Esophagus mucosa (tissue), 1 donor: ENCODE measurements around the gene LGALS8. TPM values are rescaled to one million over a fixed set of nuclear protein-coding genes. Genes with fewer than 3 reads are reported as not detected.

Experiments
- ATAC-seq: fragments of 200-7000 bp; cut with Tn5 transposase; one replicate; pipeline ENCODE4 v1.9.1; 2020
- total RNA-seq: library from RNA; stranded (reverse); gene quantifications from one replicate; pipeline ENCODE4 v1.2.4, GENCODE V29; 2023
- donor health status: DM: yes; HTN: yes; CAD: no.

Gene LGALS8
- total RNA-seq, 1 donor from 2014 or later = 30.1 TPM

- ATAC-seq = no peak
Measured at GRCh38 chr1:236509647-236510401, 14.0 kb upstream of the LGALS8 start.

GRCh38 chr1:236511735-236512418, 11.9 kb upstream of the LGALS8 start:
- ATAC-seq = no peak

- ATAC-seq = no peak
Measured at GRCh38 chr1:236514703-236515442, 8.9 kb upstream of the LGALS8 start.

GRCh38 chr1:236515443-236515958, 8.3 kb upstream of the LGALS8 start:
- ATAC-seq = no peak

- ATAC-seq = peak; percentile 56
Measured at GRCh38 chr1:236516929-236517704, 6.7 kb upstream of the LGALS8 start.

GRCh38 chr1:236518322-236518721, 5.5 kb upstream of the LGALS8 start:
- ATAC-seq = no peak

- ATAC-seq = no peak
Measured at GRCh38 chr1:236520445-236521005, 3.3 kb upstream of the LGALS8 start.

GRCh38 chr1:236522937-236523703, 662 bp upstream of the LGALS8 start:
- peak; percentile 63 for ATAC-seq

- peak; percentile 81 for ATAC-seq
Measured at GRCh38 chr1:236524142-236524894, 536 bp downstream of the LGALS8 start.

- ATAC-seq = no peak
Measured at GRCh38 chr1:236524895-236525184, 1.1 kb downstream of the LGALS8 start.

GRCh38 chr1:236526079-236526478, 2.3 kb downstream of the LGALS8 start:
- no peak for ATAC-seq

- ATAC-seq = no peak
Measured at GRCh38 chr1:236530286-236530685, 6.5 kb downstream of the LGALS8 start.

- ATAC-seq = no peak
Measured at GRCh38 chr1:236530959-236531358, 7.2 kb downstream of the LGALS8 start.

GRCh38 chr1:236532850-236533249, 9.1 kb downstream of the LGALS8 start:
- no peak for ATAC-seq

- peak; percentile 68 for ATAC-seq
Measured at GRCh38 chr1:236534151-236534651, 10.4 kb downstream of the LGALS8 start.

GRCh38 chr1:236535190-236535589, 11.4 kb downstream of the LGALS8 start:
- ATAC-seq = no peak

GRCh38 chr1:236535662-236536161, 11.9 kb downstream of the LGALS8 start:
- no peak for ATAC-seq

- no peak for ATAC-seq
Measured at GRCh38 chr1:236536540-236536939, 12.8 kb downstream of the LGALS8 start.

GRCh38 chr1:236540813-236541465, 17.2 kb downstream of the LGALS8 start:
- ATAC-seq = peak; percentile 92

GRCh38 chr1:236541710-236542109, 17.9 kb downstream of the LGALS8 start:
- ATAC-seq = no peak
